GM13977 (cell line): ENCODE results near the gene PLSCR1.

Experiments used
- DNase-seq: peaks from one replicate; pipeline ENCODE4 v3.0.0; 2012; ENCODE audit warnings: low spot score
- CTCF ChIP-seq: IDR thresholded peaks from 2 replicates; pipeline ENCODE4 v1.5.1; 2012; ENCODE audit warnings: mild to moderate bottlenecking, control low read depth; ENCODE audit not compliant: insufficient read depth; ENCODE audit errors: extremely low read depth, missing control alignments
- in situ Hi-C: fragments of 300-500 bp; cut with MboI; formaldehyde crosslinking; loops from one replicate; pipeline ENCODE4 v1.12.0; 2022; ENCODE audit warnings: low sequenced_read_pairs, low pct_unique_long_range_greater_than_20kb, mixed read lengths, inconsistent platforms; ENCODE audit not compliant: unreplicated experiment

Gene PLSCR1

DNA sequence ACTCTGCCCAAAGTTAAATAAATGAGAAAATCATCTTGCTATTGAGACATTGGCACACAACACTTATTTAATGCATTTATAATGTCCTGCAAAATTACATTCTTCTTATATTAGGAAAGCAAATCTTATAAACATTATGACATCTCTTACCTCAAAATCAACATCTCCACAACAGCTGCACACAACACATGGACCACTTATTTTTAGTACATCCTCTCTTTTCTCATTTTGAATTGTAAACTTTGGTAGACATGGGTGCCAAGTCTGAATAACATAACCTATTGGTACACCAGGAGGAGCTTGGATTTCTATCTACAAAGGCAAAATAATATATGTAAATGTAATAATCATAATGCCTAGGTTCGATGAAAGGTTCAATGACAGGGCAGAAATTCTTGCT is 23.0 kb downstream of the PLSCR1 start:
- in situ Hi-C loops: no loop called here
- TF ChIP-seq CTCF: no peak

DNA sequence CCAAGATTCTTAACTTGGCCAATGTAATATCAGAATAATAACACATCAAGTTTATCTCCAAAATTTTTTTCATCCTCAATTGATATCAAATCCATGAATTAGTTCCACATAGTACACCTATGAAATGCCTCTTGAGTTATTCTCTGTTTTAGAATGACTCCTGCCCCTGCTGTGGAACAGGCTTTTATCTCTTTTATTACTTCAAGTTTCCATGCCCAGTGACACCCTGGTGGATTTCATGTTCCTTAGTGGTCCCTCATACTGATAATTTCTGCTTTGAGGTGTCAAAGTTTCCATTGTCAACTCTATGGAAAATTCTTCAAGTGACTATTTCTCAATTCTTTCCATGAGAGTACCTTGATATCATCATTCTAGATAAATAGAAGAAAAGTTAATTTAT is 24.6 kb downstream of the PLSCR1 start:
- TF ChIP-seq CTCF: no peak
- no peak for DNase-seq
- in situ Hi-C loops: no loop called here

More for the DNA sequence above, 23.0 kb downstream of the PLSCR1 start:
- no peak for DNase-seq

GRCh38 chr3:146517684-146518435 is 26.5 kb downstream of the PLSCR1 start:
- TF ChIP-seq CTCF: no peak
- no peak for DNase-seq
- in situ Hi-C loops: no loop called here

GRCh38 chr3:146513386-146514051 is 30.9 kb downstream of the PLSCR1 start:
- DNase-seq: no peak
- TF ChIP-seq CTCF: no peak
- in situ Hi-C loops: no loop called here

GRCh38 chr3:146511402-146512134 is 32.8 kb downstream of the PLSCR1 start:
- in situ Hi-C loops: no loop called here
- no peak for DNase-seq
- no peak for TF ChIP-seq CTCF

DNA sequence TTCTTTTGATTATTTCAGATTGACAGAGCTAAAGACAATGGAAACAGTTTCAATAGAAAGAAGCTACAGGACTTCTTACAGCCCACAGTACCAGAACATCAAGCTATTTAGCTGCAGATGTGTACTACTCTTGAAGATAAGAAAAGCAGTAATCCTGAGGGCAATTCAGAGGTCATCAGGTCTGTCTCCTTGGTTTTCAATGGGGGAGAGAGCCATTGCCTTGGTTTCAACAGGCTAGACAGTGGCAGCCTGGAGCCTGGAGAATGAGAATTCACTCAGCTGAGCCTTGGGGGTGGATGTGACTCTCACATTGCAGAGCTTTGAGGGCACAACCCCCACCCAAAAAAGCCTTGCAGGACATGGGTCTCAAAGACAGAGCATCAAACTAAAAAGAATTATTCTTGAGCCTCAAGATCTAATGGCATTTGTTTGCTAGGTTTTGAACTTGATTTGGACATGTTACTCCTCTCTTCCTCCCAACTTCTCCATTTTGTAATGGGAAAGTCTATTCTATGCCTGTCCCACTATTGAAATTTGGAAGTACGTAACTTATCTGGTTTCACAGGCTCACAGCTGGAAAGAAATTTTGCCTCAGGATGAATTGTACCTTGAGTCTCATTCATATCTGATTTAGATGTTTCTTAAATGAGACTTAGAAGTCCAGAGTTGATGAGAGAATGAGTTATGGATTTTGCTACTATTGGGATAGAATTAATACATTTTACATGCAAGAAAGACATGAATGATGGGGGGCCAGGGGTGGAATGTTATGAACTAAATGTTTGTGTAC is 36.9 kb downstream of the PLSCR1 start:
- in situ Hi-C loops: no loop called here
- no peak for DNase-seq
- no peak for TF ChIP-seq CTCF
